GM12878 (cell line): ENCODE data around the gene DDX10. TPM values are rescaled to one million over a fixed set of nuclear protein-coding genes. Genes with fewer than 3 reads are reported as not detected.

Experiments used
- ATAC-seq: fragments of 200-7000 bp; cut with Tn5 transposase; 3 replicates; pipeline ENCODE4 v1.9.1; 2020; ENCODE audit warnings: mild to moderate bottlenecking, moderate library complexity
- BruUV-seq: library from RNA; stranded (reverse); fragments of 400-500 nt; replicated peaks from 2 replicates; lab custom pipeline; 2021; lab: Mats Ljungman, UMichigan
- CTCF ChIA-PET: fragments of 300-600 bp; sonication (Branson Sonifier 250); formaldehyde crosslinking; extraction: SDS; loops from one replicate; lab custom pipeline; 2021; ENCODE audit warnings: inconsistent platforms; lab: Yijun Ruan, JAX
- POLR2A ChIA-PET: fragments of 350-600 bp; formaldehyde crosslinking; extraction: SDS; loops from one replicate; lab custom pipeline; 2021; ENCODE audit warnings: inconsistent platforms; lab: Charles Lee
- RAD21 ChIA-PET: fragments of 300-600 bp; sonication (Branson Sonifier 250); formaldehyde crosslinking; loops from one replicate; lab custom pipeline; 2023; ENCODE audit warnings: antibody characterized with exemption; ENCODE audit not compliant: unreplicated experiment; lab: Charles Lee
- SMC1A ChIA-PET: fragments of 300-600 bp; sonication (Branson Sonifier 250); formaldehyde crosslinking; loops from one replicate; lab custom pipeline; 2023; ENCODE audit not compliant: unreplicated experiment, uncharacterized antibody; lab: Charles Lee
- DNase-seq: peaks from one replicate; pipeline ENCODE4 v3.0.0-alpha.2; 2011; ENCODE audit warnings: low read depth, low spot score
- FAIRE-seq: peaks from 3 replicates; lab custom pipeline; 2011; peaks lifted over from hg19 to GRCh38; lab: Jason Lieb, UNC
- H2AFZ ChIP-seq: 2 replicates; pipeline ENCODE4 v1.6.0; 2011; ENCODE audit warnings: low read depth, low read length, control low read depth; ENCODE audit not compliant: control insufficient read depth
- H3K27ac ChIP-seq: 2 replicates; pipeline ENCODE4 v1.5.1; 2011; ENCODE audit warnings: control low read depth; ENCODE audit not compliant: control insufficient read depth, insufficient read depth
- H3K27me3 ChIP-seq, 2 experiments: replicated peaks in 1 of 2; 2 replicates each; pipeline versions ENCODE4 v1.6.0 to v1.6.1; 2011; ENCODE audit warnings: low read length in 1 of 2; ENCODE audit not compliant: control insufficient read depth in 2 of 2, insufficient read depth in 2 of 2
- H3K36me3 ChIP-seq, 2 experiments: 2 replicates each; pipeline ENCODE4 v1.5.1; 2011; ENCODE audit warnings: low read length in 1 of 2; ENCODE audit not compliant: control insufficient read depth in 2 of 2, insufficient read depth in 2 of 2
- H3K4me1 ChIP-seq: 2 replicates; pipeline ENCODE4 v1.6.1; 2011; ENCODE audit warnings: mild to moderate bottlenecking, low read length, moderate library complexity, mixed read lengths; ENCODE audit not compliant: control insufficient read depth, insufficient read depth
- H3K4me2 ChIP-seq: 2 replicates; pipeline ENCODE4 v1.6.0; 2011; ENCODE audit warnings: control low read depth; ENCODE audit not compliant: control insufficient read depth, insufficient read depth
- H3K4me3 ChIP-seq: fragments of 200-600 bp; sonication (generic); 2 replicates; pipeline ENCODE4 v1.5.1; 2016
- H3K79me2 ChIP-seq: 2 replicates; pipeline ENCODE4 v1.6.0; 2011; ENCODE audit warnings: low read length; ENCODE audit not compliant: control insufficient read depth, insufficient read depth
- H3K9ac ChIP-seq: 2 replicates; pipeline ENCODE4 v1.8.0; 2011; ENCODE audit warnings: low read length, control low read depth, mixed read lengths; ENCODE audit not compliant: control insufficient read depth, insufficient read depth
- H3K9me3 ChIP-seq: replicated peaks from 3 replicates; pipeline ENCODE4 v1.5.1; 2011; ENCODE audit warnings: mild to moderate bottlenecking, low read length; ENCODE audit not compliant: control insufficient read depth, insufficient read depth
- H4K20me1 ChIP-seq: 2 replicates; pipeline ENCODE4 v1.6.0; 2011; ENCODE audit not compliant: control insufficient read depth, insufficient read depth
- NFYA ChIP-seq: IDR thresholded peaks from 2 replicates; pipeline ENCODE4 v1.6.1; 2011; ENCODE audit warnings: low read depth, mild to moderate bottlenecking, low read length, improper control_type of control experiment, borderline replicate concordance
- SREBF1 ChIP-seq: IDR thresholded peaks from 2 replicates; pipeline ENCODE4 v1.6.1; 2012; ENCODE audit warnings: mild to moderate bottlenecking, low read length
- YBX1 ChIP-seq: fragments of 450-650 bp; IDR thresholded peaks from 2 replicates; pipeline ENCODE4 v1.6.1; 2016; ENCODE audit warnings: antibody characterized with exemption
- ZNF592 ChIP-seq: fragments of 450-650 bp; IDR thresholded peaks from 2 replicates; pipeline ENCODE4 v1.6.1; 2017; ENCODE audit warnings: mild to moderate bottlenecking, moderate library complexity
- WGBS: methylation state at CpG from one replicate; pipeline ENCODE4 v1.1.6; 2016; ENCODE audit warnings: low lambda C conversion rate; ENCODE audit not compliant: insufficient replicate concordance, insufficient coverage; ENCODE audit errors: missing lambda C conversion rate; 5-methylcytosine and 5-hydroxymethylcytosine counted together
- in situ Hi-C: fragments of 300-500 bp; cut with MboI; formaldehyde crosslinking; loops from 9 replicates; pipeline ENCODE4 v1.14.3; 2018; ENCODE audit warnings: mixed read lengths
- intact Hi-C: fragments of 100-400 bp; cut with micrococcal nuclease; formaldehyde crosslinking; loops from one replicate; pipeline ENCODE4 v1.14.2; 2022; ENCODE audit not compliant: unreplicated experiment
- polyA plus RNA-seq, 11 experiments: library from polyadenylated mRNA; depleted of rRNA in 4 of 11; unstranded in 6 of 11; stranded (reverse) in 5 of 11; fragments of >200 nt; fragmentation: Nextera tagmentation in 4 of 11; fragmentation: Illumina TruSeq in 1 of 11; extraction: Ambion mirVana in 4 of 11; extraction: Trizol in 1 of 11; gene quantifications; 1 replicate in 1 of 11; 2 replicates in 10 of 11; pipeline versions ENCODE4 v1.2.1 to v1.2.3, GENCODE V29; 2011 to 2016; ENCODE audit warnings: inconsistent platforms in 2 of 11, missing spikeins in 2 of 11, low read depth in 1 of 11
- total RNA-seq, 4 experiments: library from RNA; depleted of rRNA in 3 of 4; stranded (reverse); fragments of >200 nt in 3 of 4; fragmentation: Illumina TruSeq in 1 of 4; extraction: Trizol in 1 of 4; gene quantifications; 2 replicates each; pipeline versions ENCODE4 v1.2.1 to v1.2.3, GENCODE V29; 2013 to 2021

Gene DDX10
- total and polyA plus RNA-seq, 10 of the 15 experiments (the other 5 are each of a cell fraction or from before 2014, with no cell fraction given) = 20.9 to 51.5 (median 31.9) TPM

- H3K4me3 ChIP-seq = no peak overlapping the region
- DNase-seq (no peak), FAIRE-seq (no peak), ATAC-seq (no peak)
- H3K27ac ChIP-seq = no peak overlapping the region
- H3K4me2 ChIP-seq = no peak overlapping the region
- H3K9me3 ChIP-seq = no peaks in the 10 kb centered on the region
- intact Hi-C loops = no loop called here
- ChIA-PET SMC1A (no interaction called here), POLR2A (no interaction called here), RAD21 (no interaction called here), CTCF (no interaction called here)
- no peaks in the 10 kb centered on the region for H3K4me1 ChIP-seq
- no peaks in the 10 kb centered on the region; a peak in 1 of 4 replicates for H3K27me3 ChIP-seq
- TF ChIP-seq ZNF592 (no peak), YBX1 (no peak), NFYA (no peak), SREBF1 (no peak)
- no peak overlapping the region for H3K9ac ChIP-seq
- no TSS peak for BruUV-seq
- H3K79me2 ChIP-seq = no peaks in the 10 kb centered on the region
- in situ Hi-C loops = no loop called here
- no peaks in the 10 kb centered on the region for H4K20me1 ChIP-seq
- 45% methylated on average over 10 of the region's 10 CpGs for WGBS
- H2AFZ ChIP-seq = no peak overlapping the region
- H3K36me3 ChIP-seq = no peaks in the 10 kb centered on the region
Measured at GRCh38 chr11:108965306-108966001, 300.6 kb downstream of the DDX10 start.
